A673 (cell line): ENCODE measurements around the gene ENO3.

Experiments
- CTCF ChIP-seq: fragments of 300-800, 200-600 bp; sonication (generic); conservative IDR thresholded peaks from 2 replicates; pipeline ENCODE4 v1.5.1; 2017; ENCODE audit warnings: low read depth, mild to moderate bottlenecking, antibody characterized with exemption, low read length, moderate library complexity, mixed read lengths
- EZH2 ChIP-seq: fragments of 200-600 bp; sonication (generic); IDR thresholded peaks from 2 replicates; pipeline ENCODE4 v1.6.1; 2017; ENCODE audit warnings: borderline replicate concordance, low read depth, mild to moderate bottlenecking, mixed read lengths, antibody characterized with exemption, low read length; ENCODE audit not compliant: poor library complexity, severe bottlenecking

DNA sequence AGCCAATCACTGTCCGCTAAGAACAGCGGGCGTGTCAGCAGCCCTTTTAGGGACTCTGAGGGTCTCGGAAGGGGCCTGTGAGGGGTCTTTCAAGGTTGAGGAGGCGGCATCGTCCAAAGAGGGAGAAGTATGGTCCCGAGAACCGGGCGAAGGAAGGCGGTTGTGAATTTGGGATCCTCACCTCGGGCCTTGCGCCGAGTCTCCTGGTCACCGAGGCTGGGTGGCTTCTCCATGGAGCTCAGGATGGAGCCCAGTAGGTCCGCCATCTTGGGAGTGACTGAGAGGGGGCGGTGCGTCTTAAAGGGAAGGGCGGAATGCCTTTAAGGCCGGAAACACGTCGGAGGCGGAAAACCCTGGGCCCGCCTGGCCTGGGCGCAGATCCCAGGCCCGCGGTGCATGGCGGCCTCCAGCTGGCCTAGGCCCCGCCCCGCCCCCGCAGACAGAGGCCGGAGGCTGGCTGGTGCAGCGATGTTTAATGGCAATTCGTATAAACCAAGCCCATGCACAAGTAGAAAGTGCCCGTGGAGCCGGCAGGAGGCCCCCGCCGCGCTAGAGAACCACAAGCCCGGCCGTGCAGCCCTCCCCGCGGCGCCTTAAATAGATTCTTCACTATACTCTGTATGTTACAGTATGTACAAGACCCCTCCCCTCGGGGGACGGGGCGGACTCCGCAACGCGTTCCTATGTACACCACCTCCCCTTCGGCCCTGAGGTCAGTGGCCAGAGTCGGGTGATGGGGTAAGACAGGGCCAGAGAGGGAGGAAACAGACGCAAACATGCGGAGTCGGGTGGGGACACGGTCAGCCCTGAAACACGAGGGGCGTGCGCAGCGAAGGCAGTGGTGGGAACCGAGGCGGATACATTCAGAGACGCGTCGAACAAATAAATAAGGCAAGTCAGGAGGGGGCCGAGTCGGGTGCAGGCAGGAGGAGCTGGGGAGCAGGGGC is 16.9 kb downstream of the ENO3 start, which contains the start of gene SPAG7:
- TF ChIP-seq CTCF (0 out of 2 replicates have a peak, but pooled peaks have one; percentile 15), EZH2 (no peak)
